Hepatocyte (in vitro differentiated cells): ENCODE results near the gene FAM177B.

Source experiments
- CTCF ChIP-seq: fragments of 200-600 bp; sonication (generic); IDR thresholded peaks from 2 replicates; pipeline ENCODE4 v1.5.1; 2016; ENCODE audit warnings: antibody characterized with exemption, mild to moderate bottlenecking; ENCODE audit not compliant: poor library complexity
- EZH2 ChIP-seq: fragments of 200-600 bp; sonication (generic); IDR thresholded peaks from 2 replicates; pipeline ENCODE4 v1.6.1; 2016; ENCODE audit warnings: antibody characterized with exemption, mild to moderate bottlenecking, borderline replicate concordance
- EZH2phosphoT487 ChIP-seq: fragments of 200-600 bp; sonication (generic); IDR thresholded peaks from one replicate; pipeline ENCODE4 v1.6.1; 2018; ENCODE audit warnings: antibody characterized with exemption, mild to moderate bottlenecking, low read depth, moderate library complexity; ENCODE audit not compliant: unreplicated experiment, severe bottlenecking

GRCh38 chr1:222777977-222778376 lies 41.0 kb downstream of the FAM177B start:
- TF ChIP-seq CTCF (no peak), EZH2 (no peak), EZH2phosphoT487 (no peak)
